Measurements from ENCODE around the gene HOATZ.

GRCh38 chr11:111476366-111476765, 38.2 kb upstream of the HOATZ start:
- no peak for TF ChIP-seq EP300 (IDR thresholded peaks at IDR 0.05)
- TF ChIP-seq CTCF (IDR thresholded peaks at IDR 0.05): no peak
